Fibroblast of skin of back (primary cell): Measurements from ENCODE around the gene EVC.

Source experiments
- DNase-seq: peaks from one replicate; pipeline ENCODE4 v3.0.0-alpha.2; 2013

The EVC gene

GRCh38 chr4:5732158-5732557, 21.2 kb downstream of the EVC start:
- DNase-seq, result no peak

DNA sequence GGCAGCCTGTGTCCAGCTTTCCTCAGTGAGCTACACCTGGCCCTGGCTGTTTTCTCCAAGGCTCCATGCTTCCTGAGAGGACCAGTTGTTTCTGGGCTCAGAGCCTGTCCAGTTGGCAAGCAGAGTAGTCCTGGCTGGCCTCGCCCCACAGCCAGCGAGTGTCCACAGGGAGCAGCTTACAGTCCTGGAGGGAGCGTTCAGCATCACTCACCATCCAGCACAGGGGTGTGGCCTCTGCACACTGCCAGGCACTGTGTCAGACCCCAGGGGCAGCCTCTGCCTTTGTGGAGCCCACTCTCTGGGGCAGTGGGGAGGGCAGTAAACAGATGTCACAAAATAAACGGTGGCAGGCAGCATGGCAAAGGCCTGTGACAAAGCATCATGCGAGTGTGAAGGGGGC, 23.9 kb downstream of the EVC start:
- no peak for DNase-seq

GRCh38 chr4:5735463-5735862, 24.5 kb downstream of the EVC start:
- no peak for DNase-seq

DNA sequence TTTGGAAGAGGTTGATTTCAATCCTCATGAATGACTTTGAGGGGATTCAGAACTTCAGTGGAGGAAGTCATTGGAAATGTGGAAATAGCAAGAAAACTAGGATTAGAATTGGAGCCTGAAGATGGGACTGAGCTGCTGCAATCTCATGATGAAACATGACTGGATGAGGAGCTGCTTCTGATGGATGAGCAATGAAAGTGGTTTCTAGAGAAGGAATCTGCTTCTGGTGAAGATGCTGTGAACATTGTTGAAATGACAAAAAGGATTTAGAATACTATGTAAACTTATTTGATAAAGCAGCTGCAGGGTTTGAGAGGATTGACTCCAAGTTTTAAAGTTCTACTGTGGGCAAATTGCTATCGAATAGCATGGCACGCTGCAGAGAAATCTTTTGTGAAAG, 27.1 kb downstream of the EVC start:
- no peak for DNase-seq

- no peak for DNase-seq
Observed at GRCh38 chr4:5742388-5742787, 31.4 kb downstream of the EVC start.

DNA sequence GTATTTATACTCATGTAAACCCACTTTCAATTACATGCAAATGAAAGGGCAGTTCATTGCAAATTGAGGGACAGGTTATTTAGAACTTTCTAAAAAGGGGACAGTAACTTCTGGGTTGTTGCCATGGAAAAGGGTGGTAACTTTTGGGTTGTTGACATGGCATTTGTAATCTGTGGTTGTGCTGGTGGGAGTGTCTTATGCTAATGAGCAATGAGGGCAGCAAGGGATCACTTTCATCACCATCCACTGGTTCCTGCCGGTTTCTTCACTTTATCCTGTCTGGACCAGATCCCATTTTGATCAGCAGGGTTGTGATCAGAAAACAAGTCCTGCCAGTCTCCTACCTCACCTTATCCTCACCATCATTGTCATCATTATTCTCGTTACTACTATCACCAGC, 32.0 kb downstream of the EVC start:
- DNase-seq, result no peak

GRCh38 chr4:5746250-5746649, 35.2 kb downstream of the EVC start:
- no peak for DNase-seq

DNA sequence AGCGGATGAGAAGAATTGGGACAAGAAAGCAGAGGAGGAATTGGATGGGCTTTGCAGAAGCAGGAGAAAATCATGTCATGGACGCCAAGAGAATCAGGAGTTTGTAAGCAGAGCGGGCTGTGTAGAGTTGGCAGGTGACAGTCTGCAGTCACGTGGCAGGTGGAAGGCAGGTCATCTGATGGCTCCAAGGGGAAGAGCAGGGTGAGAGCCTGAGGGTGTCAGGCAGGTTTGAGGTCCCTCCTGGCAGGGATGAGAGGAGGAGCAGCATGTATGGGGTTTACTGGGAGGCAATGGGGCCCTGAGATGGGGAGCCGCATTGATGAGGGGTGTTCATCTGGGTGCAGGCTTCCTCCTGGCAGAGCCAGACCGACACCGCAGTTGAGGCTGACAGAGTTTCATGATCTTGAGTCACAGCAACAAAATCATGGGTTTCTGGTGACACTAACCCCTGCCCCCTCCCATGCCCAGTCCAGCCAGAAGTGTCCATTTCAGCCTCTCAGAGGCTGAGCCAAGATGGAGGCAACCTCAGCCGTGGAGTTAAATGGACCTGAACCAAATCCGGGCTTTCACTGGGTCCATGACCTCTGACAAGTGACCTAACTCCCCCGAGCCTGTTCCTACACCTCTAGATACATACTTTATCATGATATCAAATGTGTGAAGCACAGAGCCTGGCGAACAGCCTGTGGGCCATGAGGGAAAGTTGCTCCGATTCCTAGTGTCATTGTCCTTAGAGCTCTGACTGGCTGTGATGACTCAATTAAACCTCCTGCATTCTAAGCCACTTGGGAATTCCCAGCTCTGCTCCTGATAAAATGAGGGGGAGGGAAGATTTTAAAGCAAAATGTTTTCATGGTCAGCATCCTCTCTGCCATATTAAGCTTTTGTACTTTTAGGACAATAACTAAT, 36.1 kb downstream of the EVC start:
- peak; percentile 79 for DNase-seq

GRCh38 chr4:5747738-5748375, 36.9 kb downstream of the EVC start:
- peak; percentile 90 for DNase-seq

- DNase-seq, result no peak
Observed at GRCh38 chr4:5749568-5749967, 38.6 kb downstream of the EVC start.

- DNase-seq, result peak; percentile 85
Observed at GRCh38 chr4:5750052-5750945, 39.3 kb downstream of the EVC start.

- DNase-seq, result no peak
Observed at GRCh38 chr4:5750946-5751665, 40.1 kb downstream of the EVC start.

GRCh38 chr4:5751666-5752375, 40.8 kb downstream of the EVC start:
- no peak for DNase-seq

DNA sequence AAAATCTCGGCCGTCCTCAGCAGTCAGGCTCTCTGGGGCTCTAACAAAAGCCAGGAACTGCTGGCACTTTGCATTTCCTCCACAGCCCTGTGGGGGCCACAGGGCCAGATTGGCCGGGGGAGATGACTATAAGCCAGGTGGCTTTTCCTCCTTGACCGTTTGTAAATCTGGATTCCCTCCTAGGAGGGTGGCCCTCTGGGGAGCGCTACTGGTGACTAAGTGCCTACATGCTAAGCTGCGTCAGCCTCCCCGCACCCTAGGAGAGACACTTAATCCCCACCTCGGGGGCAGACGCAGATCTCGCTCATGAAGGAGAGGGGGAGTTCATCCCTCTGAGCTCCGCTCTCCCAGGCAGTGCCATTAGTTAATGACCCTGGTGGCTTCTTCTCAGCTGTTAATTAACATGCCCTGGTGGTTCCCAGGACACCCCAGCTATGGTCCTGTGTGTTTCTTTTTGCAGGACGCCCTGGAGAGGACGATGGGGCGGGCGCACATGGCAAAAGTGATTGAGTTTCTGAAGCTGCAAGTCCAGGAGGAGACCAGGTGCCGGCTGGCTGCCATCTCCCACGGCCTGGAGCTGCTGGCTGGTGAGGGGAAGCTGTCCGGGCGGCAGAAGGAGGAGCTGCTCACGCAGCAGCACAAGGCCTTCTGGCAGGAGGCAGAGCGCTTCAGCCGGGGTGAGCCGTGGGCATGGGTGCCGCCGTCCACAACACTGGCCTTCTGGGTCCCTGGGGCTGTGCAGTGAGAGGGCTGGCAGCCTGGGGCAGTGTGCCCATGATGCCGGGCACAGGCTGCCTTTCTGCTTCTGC, 41.6 kb downstream of the EVC start:
- DNase-seq, result peak; percentile 44

DNA sequence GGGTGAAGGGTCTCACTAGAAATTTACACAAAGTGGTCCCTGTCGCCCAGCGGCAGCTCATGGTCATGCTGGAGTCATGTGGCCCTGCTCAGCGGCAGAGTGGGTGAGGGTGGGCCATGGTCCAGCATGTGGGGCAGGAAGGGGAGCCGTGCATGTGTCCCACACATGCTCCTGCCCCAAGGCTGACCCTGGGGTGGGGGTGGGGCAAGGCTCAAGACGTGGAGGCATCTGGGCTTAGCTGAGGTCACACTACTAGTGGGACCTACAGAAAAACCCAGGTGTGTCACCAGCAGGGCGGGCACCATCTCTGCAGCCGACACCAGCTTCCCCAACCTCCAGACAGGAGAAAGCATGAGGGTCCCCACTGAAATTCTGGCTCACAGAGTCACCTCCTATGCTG, 42.4 kb downstream of the EVC start:
- DNase-seq, result no peak

DNA sequence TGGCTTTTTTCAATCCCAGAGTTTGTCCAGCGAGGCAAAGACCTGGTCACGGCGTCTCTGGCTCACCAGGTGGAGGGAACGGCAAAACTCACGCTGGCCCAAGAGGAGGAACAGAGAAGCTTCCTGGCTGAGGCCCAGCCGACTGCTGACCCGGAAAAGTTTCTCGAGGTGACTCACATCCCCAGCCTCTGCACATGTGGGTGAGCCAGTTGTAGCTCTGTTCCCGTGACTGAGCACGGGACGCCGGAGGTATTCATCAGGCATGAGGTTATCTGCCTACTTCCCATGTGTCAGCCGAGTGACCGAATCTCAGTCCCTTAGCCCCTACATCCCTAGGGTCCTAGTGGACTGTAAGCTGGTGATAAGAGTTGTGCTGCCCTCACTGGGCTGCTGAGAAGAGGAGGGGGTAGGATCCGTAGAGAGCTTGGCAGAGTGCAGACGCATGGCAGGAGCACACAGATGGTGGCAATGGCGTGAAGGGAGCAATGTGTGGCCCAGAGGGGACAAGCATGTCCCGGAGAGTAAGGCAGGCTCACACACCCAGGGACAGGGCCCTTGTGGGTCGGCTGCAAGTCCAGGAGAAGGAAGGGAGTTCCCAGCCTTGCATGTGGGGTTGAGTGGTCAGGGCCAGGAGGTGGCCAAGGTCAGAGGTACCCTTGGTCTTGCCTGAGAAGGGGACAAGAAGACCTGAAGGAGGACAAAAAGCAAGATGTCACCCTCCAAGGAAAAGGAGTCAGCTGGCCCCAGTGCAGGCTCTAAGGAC, 42.9 kb downstream of the EVC start:
- peak; percentile 77 for DNase-seq

DNA sequence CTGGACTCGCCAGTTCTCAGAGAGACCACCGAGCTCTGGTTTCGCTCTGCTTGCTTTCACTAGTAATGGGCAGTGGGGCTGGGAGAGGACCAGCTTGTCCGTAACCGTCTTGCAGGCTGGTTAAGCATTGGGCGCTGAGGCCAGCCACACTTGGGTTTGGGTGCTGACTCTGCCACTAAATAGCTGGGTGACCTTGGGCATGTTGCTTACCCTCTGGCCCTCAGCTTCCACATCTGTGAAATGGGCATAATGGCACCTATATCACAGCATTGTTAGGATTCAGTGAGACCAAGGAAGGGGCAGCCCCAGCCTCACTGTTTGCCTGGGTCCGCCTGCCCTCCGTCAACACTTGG, 43.5 kb downstream of the EVC start:
- DNase-seq, result no peak

- no peak for DNase-seq
Observed at GRCh38 chr4:5755161-5755560, 44.2 kb downstream of the EVC start.

DNA sequence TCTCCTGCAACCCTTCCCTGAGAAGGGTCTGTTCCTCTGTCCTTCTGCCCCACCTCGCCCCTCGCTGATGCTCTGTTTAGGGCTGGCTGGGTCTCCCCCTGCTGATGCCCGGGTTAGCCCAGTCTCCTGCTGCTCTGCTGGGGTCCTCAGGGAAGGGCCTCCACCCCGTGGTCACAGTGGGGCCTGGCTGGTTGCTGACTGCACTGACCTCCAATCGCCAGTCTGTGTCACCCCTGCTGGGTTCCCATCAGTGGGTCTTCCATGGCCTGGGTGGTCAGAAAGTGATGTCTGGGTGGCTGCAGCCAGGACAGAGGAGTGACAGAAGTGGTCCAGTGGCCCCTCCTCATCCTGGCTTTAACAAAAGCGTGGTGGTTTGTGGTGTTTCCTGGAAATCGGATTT, 44.7 kb downstream of the EVC start:
- DNase-seq, result no peak

GRCh38 chr4:5756271-5756670, 45.3 kb downstream of the EVC start:
- no peak for DNase-seq
